OCI-LY3 (cell line): ENCODE results near the gene CHD2.
A peak's percentile ranks its signal among the peaks of the same experiment; 100 is the strongest.

Experiments
- H2AFZ ChIP-seq: fragments of 200-600, 300-600 bp; shearing (Covaris generic); 2 replicates; pipeline ENCODE4 v1.6.0; 2014; ENCODE audit warnings: antibody characterized with exemption, low read depth, low read length
- H3K27ac ChIP-seq: fragments of 200-600, 300-600 bp; sonication (generic); 2 replicates; pipeline ENCODE4 v1.5.1; 2014; ENCODE audit warnings: mild to moderate bottlenecking, low read length, moderate library complexity, mixed read lengths
- H3K27me3 ChIP-seq: fragments of 200-600, 300-600 bp; sonication (generic); 2 replicates; pipeline ENCODE4 v1.6.1; 2014; ENCODE audit warnings: low read depth, low read length, mixed read lengths
- H3K36me3 ChIP-seq: fragments of 200-600, 300-600 bp; sonication (generic); replicated peaks from 2 replicates; pipeline ENCODE3; 2014; ENCODE audit warnings: low read depth, low read length, mixed read lengths
- H3K4me1 ChIP-seq: fragments of 300-600, 200-600 bp; sonication (generic); 2 replicates; pipeline ENCODE4 v1.6.1; 2014; ENCODE audit warnings: low read length, mixed read lengths
- H3K4me2 ChIP-seq: fragments of 200-600, 300-600 bp; sonication (generic); 2 replicates; pipeline ENCODE4 v1.6.1; 2014; ENCODE audit warnings: low read length, mixed read lengths
- H3K4me3 ChIP-seq: fragments of 300-600, 200-600 bp; sonication (generic); 2 replicates; pipeline ENCODE4 v1.5.1; 2014; ENCODE audit warnings: antibody characterized with exemption, mild to moderate bottlenecking, low read length, moderate library complexity
- H3K79me2 ChIP-seq: fragments of 300-600, 200-600 bp; shearing (Covaris generic); 2 replicates; pipeline ENCODE4 v1.6.1; 2014; ENCODE audit warnings: mild to moderate bottlenecking, low read length, mixed read lengths
- H3K9ac ChIP-seq: fragments of 300-600, 200-600 bp; shearing (Covaris generic); 2 replicates; pipeline ENCODE4 v1.6.0; 2014; ENCODE audit warnings: mild to moderate bottlenecking, low read length, moderate library complexity
- H3K9me3 ChIP-seq: fragments of 200-600, 300-600 bp; shearing (Covaris generic); 2 replicates; pipeline ENCODE4 v1.6.1; 2014; ENCODE audit warnings: low read length, mixed read lengths; ENCODE audit not compliant: insufficient read depth
- H4K20me1 ChIP-seq: fragments of 200-600, 300-600 bp; sonication (generic); 2 replicates; pipeline ENCODE4 v1.6.1; 2016; ENCODE audit warnings: low read length, mixed read lengths; ENCODE audit not compliant: insufficient read depth
- CTCF ChIP-seq: fragments of 200-600, 300-600 bp; sonication (generic); IDR thresholded peaks from 2 replicates; pipeline ENCODE4 v1.5.1; 2014; ENCODE audit warnings: antibody characterized with exemption, low read length, low read depth
- EZH2phosphoT487 ChIP-seq: fragments of 200-600 bp; shearing (Covaris generic); IDR thresholded peaks from 2 replicates; pipeline ENCODE4 v1.6.1; 2018; ENCODE audit warnings: antibody characterized with exemption, mixed run types, low read depth

Gene CHD2

GRCh38 chr15:92896561-92896960 is 3.6 kb upstream of the CHD2 start:
- peaks cover 11% of the 10 kb centered on the region; the same call in 1 of the 2 replicates for H4K20me1 ChIP-seq
- peaks cover 100% of the 10 kb centered on the region for H3K79me2 ChIP-seq
- H3K27ac ChIP-seq: no peak overlapping the region
- peaks cover 10% of the 10 kb centered on the region for H3K4me1 ChIP-seq
- H3K4me3 ChIP-seq: no peak overlapping the region
- H3K4me2 ChIP-seq: no peak overlapping the region
- TF ChIP-seq EZH2phosphoT487 (no peak), CTCF (no peak)
- peaks cover 76% of the 10 kb centered on the region for H3K36me3 ChIP-seq
- H3K27me3 ChIP-seq: no peaks in the 10 kb centered on the region
- H3K9me3 ChIP-seq: no peaks in the 10 kb centered on the region
- H3K9ac ChIP-seq: no peak overlapping the region
- H2AFZ ChIP-seq: no peak overlapping the region

- H2AFZ ChIP-seq: no peak overlapping the region
- H3K4me2 ChIP-seq: no peak overlapping the region
- peaks cover 76% of the 10 kb centered on the region for H3K36me3 ChIP-seq
Observed at GRCh38 chr15:92897620-92898019, 2.5 kb upstream of the CHD2 start.

GRCh38 chr15:92898988-92899582 is 1.0 kb upstream of the CHD2 start:
- peaks cover 14% of the 10 kb centered on the region for H3K4me1 ChIP-seq
- H3K9me3 ChIP-seq: no peaks in the 10 kb centered on the region
- H4K20me1 ChIP-seq: peaks cover 25% of the 10 kb centered on the region; the same call in 1 of the 2 replicates
- peak overlapping the region; percentile 87 for H3K4me2 ChIP-seq
- peaks cover 70% of the 10 kb centered on the region for H3K36me3 ChIP-seq
- no peak for TF ChIP-seq EZH2phosphoT487
- no peak for TF ChIP-seq CTCF
- peak overlapping the region; percentile 94 for H3K27ac ChIP-seq
- no peaks in the 10 kb centered on the region for H3K27me3 ChIP-seq
- peak overlapping the region; percentile 89 for H3K4me3 ChIP-seq
- H3K79me2 ChIP-seq: peaks cover 100% of the 10 kb centered on the region
- H3K9ac ChIP-seq: no peak overlapping the region
- H2AFZ ChIP-seq: no peak overlapping the region

More at GRCh38 chr15:92897620-92898019, 2.5 kb upstream of the CHD2 start:
- H3K4me1 ChIP-seq: peaks cover 10% of the 10 kb centered on the region
- H4K20me1 ChIP-seq: peaks cover 19% of the 10 kb centered on the region; the same call in 1 of the 2 replicates
- no peak overlapping the region for H3K9ac ChIP-seq
- no peaks in the 10 kb centered on the region for H3K27me3 ChIP-seq
- TF ChIP-seq EZH2phosphoT487 (no peak), CTCF (no peak)
- H3K79me2 ChIP-seq: peaks cover 100% of the 10 kb centered on the region
- no peak overlapping the region for H3K4me3 ChIP-seq
- no peaks in the 10 kb centered on the region for H3K9me3 ChIP-seq
- no peak overlapping the region for H3K27ac ChIP-seq

GRCh38 chr15:92899601-92899947 is 550 bp upstream of the CHD2 start:
- peaks cover 27% of the 10 kb centered on the region; the same call in 1 of the 2 replicates for H4K20me1 ChIP-seq
- H3K79me2 ChIP-seq: peaks cover 99% of the 10 kb centered on the region
- H3K4me2 ChIP-seq: peak overlapping the region; percentile 87
- H3K27me3 ChIP-seq: no peaks in the 10 kb centered on the region
- no peaks in the 10 kb centered on the region for H3K9me3 ChIP-seq
- no peak overlapping the region for H2AFZ ChIP-seq
- peaks cover 65% of the 10 kb centered on the region for H3K36me3 ChIP-seq
- peak overlapping the region; percentile 89 for H3K4me3 ChIP-seq
- peak overlapping the region; percentile 94 for H3K27ac ChIP-seq
- TF ChIP-seq CTCF (peak; percentile 59), EZH2phosphoT487 (no peak)
- H3K4me1 ChIP-seq: peaks cover 14% of the 10 kb centered on the region
- peak overlapping the region; percentile 96 for H3K9ac ChIP-seq
